Measurements from ENCODE around the gene COL11A2. TPM values are rescaled to one million over a fixed set of nuclear protein-coding genes. Genes with fewer than 3 reads are reported as not detected.

COL11A2 gene
- total RNA-seq, 1 experiment from 2014 or later = 0.58 TPM

GRCh38 chr6:33128318-33128717 is 63.9 kb downstream of the COL11A2 start:
- ChIA-PET CTCF (no interaction called here), POLR2A (ENCODE audit: unreplicated experiment) (no interaction called here)

GRCh38 chr6:33126101-33126714 is 66.1 kb downstream of the COL11A2 start:
- intact Hi-C loops (cut with micrococcal nuclease) = no loop called here
- Histone ChIP-seq H3K9me2 (replicated peaks; ENCODE audit: low read length) (no peaks in the 10 kb centered on the region), H3K36me3 (ENCODE audit: low read depth, low read length) (no peaks in the 10 kb centered on the region), H3F3A (ENCODE audit: low read length, unreplicated experiment) (no peaks in the 10 kb centered on the region), H2AFZ (ENCODE audit: low read length) (no peak overlapping the region), H3K4me3 (ENCODE audit: low read length) (no peak overlapping the region), H3K27ac (ENCODE audit: low read length) (no peak overlapping the region), H3K27me3 (ENCODE audit: low read length) (peaks cover 33% of the 10 kb centered on the region), H4K20me1 (ENCODE audit: low read length) (no peaks in the 10 kb centered on the region), H3K9ac (ENCODE audit: low read length) (no peak overlapping the region), H3K9me3 (ENCODE audit: low read length) (no peaks in the 10 kb centered on the region), H3K4me2 (ENCODE audit: low read length) (no peak overlapping the region), H3K4me1 (ENCODE audit: insufficient read depth, low read length) (no peaks in the 10 kb centered on the region), H3K79me2 (ENCODE audit: low read length) (no peaks in the 10 kb centered on the region)
- POLR2A ChIA-PET (ENCODE audit: unreplicated experiment) = no interaction called here
- BruUV-seq (replicated peaks) = no TSS peak
- ATAC-seq (peak; percentile 40; the same call in 1 of the 2 replicates), DNase-seq (peak; percentile 62)
- CTCF ChIA-PET = interaction anchor here (0.6 to 1.0 kb wide), 2 partner anchors 22 to 125 kb away, joined by 3 to 4 read pairs; no protein-coding TSS in a partner anchor
- TF ChIP-seq EZH2 (IDR thresholded peaks at IDR 0.05; ENCODE audit: low read length, unreplicated experiment) (no peak), EZH2phosphoT487 (IDR thresholded peaks at IDR 0.05; ENCODE audit: borderline replicate concordance, low read length) (no peak), CTCF (conservative IDR thresholded peaks at IDR 0.05; ENCODE audit: low read depth, low read length) (peak; percentile 74)

More at GRCh38 chr6:33128318-33128717, 63.9 kb downstream of the COL11A2 start:
- Histone ChIP-seq H3K36me3 (ENCODE audit: low read depth, low read length) (no peaks in the 10 kb centered on the region), H3K27ac (ENCODE audit: low read length) (no peak overlapping the region), H3K4me3 (ENCODE audit: low read length) (no peak overlapping the region), H3K9ac (ENCODE audit: low read length) (no peak overlapping the region), H3K79me2 (ENCODE audit: low read length) (no peaks in the 10 kb centered on the region), H4K20me1 (ENCODE audit: low read length) (no peaks in the 10 kb centered on the region), H3K4me1 (ENCODE audit: insufficient read depth, low read length) (no peaks in the 10 kb centered on the region), H3K4me2 (ENCODE audit: low read length) (no peak overlapping the region), H3K9me2 (replicated peaks; ENCODE audit: low read length) (no peaks in the 10 kb centered on the region), H3K27me3 (ENCODE audit: low read length) (peaks cover 29% of the 10 kb centered on the region), H3F3A (ENCODE audit: low read length, unreplicated experiment) (no peaks in the 10 kb centered on the region), H3K9me3 (ENCODE audit: low read length) (no peaks in the 10 kb centered on the region), H2AFZ (ENCODE audit: low read length) (no peak overlapping the region)
- DNase-seq = no peak
- intact Hi-C loops (cut with micrococcal nuclease) = no loop called here
- no TSS peak for BruUV-seq (replicated peaks)
- TF ChIP-seq CTCF (conservative IDR thresholded peaks at IDR 0.05; ENCODE audit: low read depth, low read length) = no peak
- TF ChIP-seq EZH2phosphoT487 (IDR thresholded peaks at IDR 0.05; ENCODE audit: borderline replicate concordance, low read length) = no peak
- no peak for TF ChIP-seq EZH2 (IDR thresholded peaks at IDR 0.05; ENCODE audit: low read length, unreplicated experiment)
- ATAC-seq = no peak

- Histone ChIP-seq H3K27me3 (ENCODE audit: low read length) (peaks cover 40% of the 10 kb centered on the region), H2AFZ (ENCODE audit: low read length) (no peak overlapping the region), H3K9me3 (ENCODE audit: low read length) (no peaks in the 10 kb centered on the region), H3F3A (ENCODE audit: low read length, unreplicated experiment) (no peaks in the 10 kb centered on the region), H3K4me1 (ENCODE audit: insufficient read depth, low read length) (no peaks in the 10 kb centered on the region), H3K9me2 (replicated peaks; ENCODE audit: low read length) (no peaks in the 10 kb centered on the region), H3K4me2 (ENCODE audit: low read length) (no peak overlapping the region), H4K20me1 (ENCODE audit: low read length) (no peaks in the 10 kb centered on the region), H3K79me2 (ENCODE audit: low read length) (no peaks in the 10 kb centered on the region), H3K4me3 (ENCODE audit: low read length) (no peak overlapping the region), H3K9ac (ENCODE audit: low read length) (no peak overlapping the region), H3K36me3 (ENCODE audit: low read depth, low read length) (no peaks in the 10 kb centered on the region), H3K27ac (ENCODE audit: low read length) (no peak overlapping the region)
- CTCF ChIA-PET = interaction anchor here (0.6 kb wide), 1 partner anchor 124 kb away, joined by 3 read pairs; no protein-coding TSS in a partner anchor
- intact Hi-C loops (cut with micrococcal nuclease) = no loop called here
- POLR2A ChIA-PET (ENCODE audit: unreplicated experiment) = no interaction called here
- DNase-seq (no peak), ATAC-seq (no peak)
- no TSS peak for BruUV-seq (replicated peaks)
- TF ChIP-seq EZH2 (IDR thresholded peaks at IDR 0.05; ENCODE audit: low read length, unreplicated experiment) (no peak), EZH2phosphoT487 (IDR thresholded peaks at IDR 0.05; ENCODE audit: borderline replicate concordance, low read length) (no peak), CTCF (conservative IDR thresholded peaks at IDR 0.05; ENCODE audit: low read depth, low read length) (no peak)
Measured at GRCh38 chr6:33124947-33125346, 67.3 kb downstream of the COL11A2 start.

Data from PC-3 (cell line).